Measurements from ENCODE around the gene RALGPS1. TPM values are rescaled to one million over a fixed set of nuclear protein-coding genes. Genes with fewer than 3 reads are reported as not detected.

RALGPS1 gene
- polyA plus RNA-seq, 1 experiment = 1.7 TPM

DNA sequence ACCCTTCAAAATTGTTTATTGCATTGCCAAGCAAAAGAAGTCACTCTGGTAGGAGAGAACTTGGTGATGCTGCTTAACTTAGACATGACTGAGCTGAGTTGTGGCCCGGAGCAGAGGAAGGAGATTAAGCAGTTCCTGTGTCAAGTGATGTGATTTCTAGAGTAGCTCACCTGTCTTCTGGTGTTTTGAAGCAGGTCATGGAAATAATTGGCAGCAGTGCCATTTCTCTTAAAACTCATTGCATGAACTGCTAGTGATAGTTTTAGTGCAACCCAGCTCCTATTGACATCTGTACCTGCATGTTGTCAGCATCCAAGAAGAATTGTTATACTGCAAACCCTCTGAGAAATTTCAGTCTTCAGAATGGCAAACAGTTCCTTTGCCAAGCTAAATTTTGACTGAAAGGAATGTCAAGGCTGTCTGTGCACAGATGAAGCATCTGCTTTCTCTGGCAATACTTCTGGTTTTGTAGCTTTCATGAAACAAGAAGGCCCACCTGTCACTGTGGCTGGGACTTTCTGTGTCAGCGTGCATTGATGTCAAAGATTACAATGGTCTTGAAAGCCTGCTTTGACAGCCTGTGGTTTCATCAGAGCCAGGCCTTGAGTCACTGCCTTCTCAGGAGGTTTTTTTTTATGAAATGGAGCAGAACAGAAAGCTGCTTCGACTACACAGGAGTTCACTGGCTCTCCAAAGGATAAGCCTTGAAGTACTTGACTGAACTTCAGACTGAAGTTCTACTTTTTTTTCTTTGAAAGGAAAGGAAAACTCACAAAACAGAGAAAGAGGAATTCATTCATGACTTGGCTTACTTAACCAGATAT lies 90.6 kb downstream of the RALGPS1 start:
- Histone ChIP-seq H3K4me3 (ENCODE audit: low read depth, low read length) (no peak overlapping the region), H3K36me3 (ENCODE audit: control insufficient read depth, insufficient read depth, low read length) (no peaks in the 10 kb centered on the region), H3K27me3 (ENCODE audit: control insufficient read depth, insufficient read depth, low read length) (peaks cover 4% of the 10 kb centered on the region; the same call in 1 of the 2 replicates)
- POLR2A ChIA-PET = no interaction called here
- no peak for TF ChIP-seq CTCF (IDR thresholded peaks at IDR 0.05; ENCODE audit: insufficient read depth, low read depth, low read length)
- no peak for DNase-seq (ENCODE audit: low read depth)
- CTCF ChIA-PET = no interaction called here

- no peak for TF ChIP-seq CTCF (IDR thresholded peaks at IDR 0.05; ENCODE audit: insufficient read depth, low read depth, low read length)
- Histone ChIP-seq H3K27me3 (ENCODE audit: control insufficient read depth, insufficient read depth, low read length) (peaks cover 4% of the 10 kb centered on the region; the same call in 1 of the 2 replicates), H3K36me3 (ENCODE audit: control insufficient read depth, insufficient read depth, low read length) (no peaks in the 10 kb centered on the region), H3K4me3 (ENCODE audit: low read depth, low read length) (no peak overlapping the region)
- ChIA-PET POLR2A (no interaction called here), CTCF (interaction anchor here (1.2 kb wide), 1 partner anchor 188 kb away, joined by 3 read pairs; no protein-coding TSS in a partner anchor)
- no peak for DNase-seq (ENCODE audit: low read depth)
These were observed 91.3 kb downstream of the RALGPS1 start for GRCh38 chr9:127005770-127006314.

GRCh38 chr9:127007638-127008037 lies 93.1 kb downstream of the RALGPS1 start:
- Histone ChIP-seq H3K4me3 (ENCODE audit: low read depth, low read length) (no peak overlapping the region), H3K36me3 (ENCODE audit: control insufficient read depth, insufficient read depth, low read length) (no peaks in the 10 kb centered on the region), H3K27me3 (ENCODE audit: control insufficient read depth, insufficient read depth, low read length) (peaks cover 4% of the 10 kb centered on the region; the same call in 1 of the 2 replicates)
- POLR2A ChIA-PET = interaction anchor here (0.5 kb wide), 1 partner anchor 126 kb away, joined by 3 read pairs; no protein-coding TSS in a partner anchor
- DNase-seq (ENCODE audit: low read depth) = no peak
- CTCF ChIA-PET = no interaction called here
- TF ChIP-seq CTCF (IDR thresholded peaks at IDR 0.05; ENCODE audit: insufficient read depth, low read depth, low read length) = no peak

DNA sequence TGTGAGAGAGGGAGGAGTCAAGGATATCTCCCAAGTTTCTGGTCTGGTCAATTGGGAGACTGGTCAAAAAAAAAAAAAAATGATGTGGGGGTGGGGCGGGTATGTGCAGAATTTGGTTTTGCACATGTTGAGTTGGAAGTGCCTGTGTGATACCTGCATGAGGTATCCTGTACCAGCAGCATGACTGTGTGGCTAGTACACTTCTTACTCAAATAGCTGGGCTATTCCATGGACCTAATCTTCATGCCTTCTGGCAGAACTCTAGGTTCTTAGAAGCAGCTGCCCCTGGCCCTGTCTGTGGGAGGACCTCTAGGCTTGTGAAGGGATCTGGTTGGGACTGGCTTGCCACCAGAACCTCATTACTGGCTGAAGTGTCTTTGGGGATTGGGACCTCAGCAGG lies 93.5 kb downstream of the RALGPS1 start:
- no peak for DNase-seq (ENCODE audit: low read depth)
- ChIA-PET CTCF (interaction anchor here (0.6 kb wide), 1 partner anchor 8 kb away, joined by 3 read pairs; no protein-coding TSS in a partner anchor), POLR2A (interaction anchor here (0.5 kb wide), 1 partner anchor 126 kb away, joined by 3 read pairs; no protein-coding TSS in a partner anchor)
- no peaks in the 10 kb centered on the region for H3K36me3 ChIP-seq (ENCODE audit: control insufficient read depth, insufficient read depth, low read length)
- TF ChIP-seq CTCF (IDR thresholded peaks at IDR 0.05; ENCODE audit: insufficient read depth, low read depth, low read length) = no peak
- no peak overlapping the region for H3K4me3 ChIP-seq (ENCODE audit: low read depth, low read length)
- H3K27me3 ChIP-seq (ENCODE audit: control insufficient read depth, insufficient read depth, low read length) = peaks cover 7% of the 10 kb centered on the region; the same call in 1 of the 2 replicates

GRCh38 chr9:127011772-127012171 lies 97.2 kb downstream of the RALGPS1 start:
- no peak for DNase-seq (ENCODE audit: low read depth)
- CTCF ChIA-PET = no interaction called here
- Histone ChIP-seq H3K36me3 (ENCODE audit: control insufficient read depth, insufficient read depth, low read length) (no peaks in the 10 kb centered on the region), H3K4me3 (ENCODE audit: low read depth, low read length) (no peak overlapping the region), H3K27me3 (ENCODE audit: control insufficient read depth, insufficient read depth, low read length) (peaks cover 9% of the 10 kb centered on the region)
- TF ChIP-seq CTCF (IDR thresholded peaks at IDR 0.05; ENCODE audit: insufficient read depth, low read depth, low read length) = no peak
- POLR2A ChIA-PET = no interaction called here

Measured in BJ (cell line).